NCI-H128 (cell line): ENCODE results near the gene TMEM63B.
"Not testable (repeated sequence)": the region's sequence is repeated elsewhere in the genome, so short reads cannot be mapped to it uniquely, and the experiment has no call there.

ENCODE experiments used
- DNase-seq: peaks from one replicate; lab custom pipeline; 2025; ENCODE audit not compliant: unreplicated experiment; lab: John Stamatoyannopoulos, UW

The TMEM63B gene

GRCh38 chr6:44094403-44095242 lies 32.7 kb upstream of the TMEM63B start:
- DNase-seq = no peak

GRCh38 chr6:44095243-44095623 lies 32.1 kb upstream of the TMEM63B start:
- DNase-seq = not testable (repeated sequence)

- peak; percentile 49 for DNase-seq
Observed at GRCh38 chr6:44096612-44097011, 30.7 kb upstream of the TMEM63B start.

- no peak for DNase-seq
Observed at GRCh38 chr6:44097782-44098317, 29.5 kb upstream of the TMEM63B start.

GRCh38 chr6:44099192-44099591 lies 28.2 kb upstream of the TMEM63B start:
- no peak for DNase-seq

GRCh38 chr6:44100088-44100550 lies 27.2 kb upstream of the TMEM63B start:
- DNase-seq = no peak

GRCh38 chr6:44101832-44102231 lies 25.5 kb upstream of the TMEM63B start:
- DNase-seq = no peak

- DNase-seq = no peak
Observed at GRCh38 chr6:44102527-44102926, 24.8 kb upstream of the TMEM63B start.

- DNase-seq = no peak
Observed at GRCh38 chr6:44104481-44105021, 22.8 kb upstream of the TMEM63B start.

GRCh38 chr6:44105146-44105545 lies 22.2 kb upstream of the TMEM63B start:
- no peak for DNase-seq

- DNase-seq = no peak
Observed at GRCh38 chr6:44105993-44106740, 21.2 kb upstream of the TMEM63B start.

GRCh38 chr6:44107017-44107416 lies 20.3 kb upstream of the TMEM63B start:
- no peak for DNase-seq

- no peak for DNase-seq
Observed at GRCh38 chr6:44108471-44108870, 18.9 kb upstream of the TMEM63B start.

- no peak for DNase-seq
Observed at GRCh38 chr6:44109212-44109611, 18.1 kb upstream of the TMEM63B start.

GRCh38 chr6:44110005-44110676 lies 17.2 kb upstream of the TMEM63B start:
- DNase-seq = no peak

GRCh38 chr6:44110966-44111365 lies 16.4 kb upstream of the TMEM63B start:
- DNase-seq = no peak

GRCh38 chr6:44111434-44112417 lies 15.6 kb upstream of the TMEM63B start:
- no peak for DNase-seq

GRCh38 chr6:44113414-44113813 lies 13.9 kb upstream of the TMEM63B start:
- no peak for DNase-seq

GRCh38 chr6:44115866-44116265 lies 11.5 kb upstream of the TMEM63B start:
- no peak for DNase-seq
